ENCODE results near the gene PLA2G2F. TPM values are rescaled to one million over a fixed set of nuclear protein-coding genes. Genes with fewer than 3 reads are reported as not detected.

Gene PLA2G2F
- not detected for total RNA-seq

GRCh38 chr1:20138961-20139550 is at the start of gene PLA2G2F:
Gene PLA2G2F (plus strand): TSS chr1:20139323. CDS start chr1:20139428, 105 bp downstream.
- TF ChIP-seq CTCF (IDR thresholded peaks at IDR 0.05), result no peak
- TF ChIP-seq POLR2A (IDR thresholded peaks at IDR 0.05), result no peak
- Histone ChIP-seq H3K9me3 (no peaks in the 10 kb centered on the region), H3K36me3 (no peaks in the 10 kb centered on the region), H3K4me1 (no peaks in the 10 kb centered on the region), H3K4me3 (replicated peaks in 1 of 3) (no peak within 1 kb of the TSS), H3K27ac (no peak within 1 kb of the TSS), H3K27me3 (no peaks in the 10 kb centered on the region)
- WGBS, 2 donors, result 95 to 96% methylated on average over 8 of the region's 9 CpGs
- intact Hi-C loops (cut with DNase I), result no loop called here
- no peak for DNase-seq

GRCh38 chr1:20089328-20090077 is 49.6 kb upstream of the PLA2G2F start:
- Histone ChIP-seq H3K27me3 (no peaks in the 10 kb centered on the region), H3K27ac (no peak overlapping the region), H3K4me3 (replicated peaks in 1 of 3) (no peak overlapping the region), H3K4me1 (peaks cover 0 to 5% of the 10 kb centered on the region in 2 donors), H3K9me3 (no peaks in the 10 kb centered on the region), H3K36me3 (no peaks in the 10 kb centered on the region)
- WGBS, 2 donors, result 88 to 89% methylated on average over 19 of the region's 19 CpGs
- DNase-seq, result no peak
- intact Hi-C loops (cut with DNase I), result no loop called here
- TF ChIP-seq CTCF (IDR thresholded peaks at IDR 0.05) (no peak), POLR2A (IDR thresholded peaks at IDR 0.05) (no peak)

GRCh38 chr1:20090119-20090518 is 49.0 kb upstream of the PLA2G2F start:
- H3K27me3 ChIP-seq, result no peaks in the 10 kb centered on the region
- intact Hi-C loops (cut with DNase I), result no loop called here
- DNase-seq, result no peak
- peaks cover 0 to 11% of the 10 kb centered on the region in 2 donors for H3K4me1 ChIP-seq
- no peaks in the 10 kb centered on the region for H3K9me3 ChIP-seq
- H3K36me3 ChIP-seq, result no peaks in the 10 kb centered on the region
- H3K4me3 ChIP-seq (replicated peaks in 1 of 3), result no peak overlapping the region
- no peak overlapping the region for H3K27ac ChIP-seq
- TF ChIP-seq CTCF (IDR thresholded peaks at IDR 0.05) (no peak), POLR2A (IDR thresholded peaks at IDR 0.05) (no peak)
- WGBS, 2 donors, result 81 to 96% methylated on average over 3 of the region's 3 CpGs

GRCh38 chr1:20090641-20091040 is 48.5 kb upstream of the PLA2G2F start:
- Histone ChIP-seq H3K27me3 (no peaks in the 10 kb centered on the region), H3K4me3 (replicated peaks in 1 of 3) (no peak overlapping the region), H3K4me1 (peaks cover 0 to 15% of the 10 kb centered on the region in 2 donors), H3K36me3 (no peaks in the 10 kb centered on the region), H3K27ac (no peak overlapping the region), H3K9me3 (no peaks in the 10 kb centered on the region)
- WGBS, 2 donors, result 91 to 94% methylated on average over 6 of the region's 6 CpGs
- no peak for DNase-seq
- intact Hi-C loops (cut with DNase I), result no loop called here
- TF ChIP-seq POLR2A (IDR thresholded peaks at IDR 0.05) (no peak), CTCF (IDR thresholded peaks at IDR 0.05) (no peak)

GRCh38 chr1:20093303-20093702 is 45.8 kb upstream of the PLA2G2F start:
- no peak for TF ChIP-seq POLR2A (IDR thresholded peaks at IDR 0.05)
- TF ChIP-seq CTCF (IDR thresholded peaks at IDR 0.05), result no peak
- DNase-seq, result no peak
- 91 to 95% methylated on average over 5 of the region's 5 CpGs for WGBS, 2 donors
- H3K4me1 ChIP-seq, result peaks cover 0 to 22% of the 10 kb centered on the region in 2 donors
- H3K36me3 ChIP-seq, result no peaks in the 10 kb centered on the region
- intact Hi-C loops (cut with DNase I), result no loop called here
- H3K9me3 ChIP-seq, result no peaks in the 10 kb centered on the region
- no peaks in the 10 kb centered on the region for H3K27me3 ChIP-seq
- no peak overlapping the region for H3K4me3 ChIP-seq (replicated peaks in 1 of 3)
- peak overlapping the region in 1 of 3 donors; percentile 2 for H3K27ac ChIP-seq
